Endodermal cell (in vitro differentiated cells): ENCODE results near the gene UGT2B7. TPM values are rescaled to one million over a fixed set of nuclear protein-coding genes. Genes with fewer than 3 reads are reported as not detected.

Source experiments
- DNase-seq: peaks from one replicate; pipeline ENCODE4 v3.0.0-alpha.2; 2017
- H3K27ac ChIP-seq: 2 replicates; pipeline ENCODE4 v1.5.1; 2013; ENCODE audit warnings: mild to moderate bottlenecking, low read depth, low read length, moderate library complexity
- H3K27me3 ChIP-seq: 2 replicates; pipeline ENCODE4 v1.6.1; 2013; ENCODE audit warnings: mild to moderate bottlenecking, low read length, moderate library complexity; ENCODE audit not compliant: insufficient read depth, control insufficient read depth, poor library complexity, severe bottlenecking
- H3K36me3 ChIP-seq: 2 replicates; pipeline ENCODE4 v1.7.0; 2013; ENCODE audit warnings: mild to moderate bottlenecking, low read length, moderate library complexity; ENCODE audit not compliant: control insufficient read depth, insufficient read depth
- H3K4me1 ChIP-seq: one replicate; pipeline ENCODE4 v1.7.0; 2013; ENCODE audit warnings: low read length; ENCODE audit not compliant: control insufficient read depth, insufficient read depth
- H3K4me3 ChIP-seq: 2 replicates; pipeline ENCODE4 v1.5.1; 2013; ENCODE audit warnings: mild to moderate bottlenecking, low read length, moderate library complexity
- H3K9ac ChIP-seq: 2 replicates; pipeline ENCODE4 v1.6.1; 2013; ENCODE audit warnings: mild to moderate bottlenecking, low read length, moderate library complexity; ENCODE audit not compliant: poor library complexity, severe bottlenecking; ENCODE audit errors: extremely low read depth
- H3K9me3 ChIP-seq: 2 replicates; pipeline ENCODE4 v1.6.1; 2013; ENCODE audit warnings: mild to moderate bottlenecking, low read length, moderate library complexity; ENCODE audit not compliant: control insufficient read depth
- H3K27ac Mint-ChIP-seq: 2 replicates; pipeline ENCODE4 v1.8.0; 2020; ENCODE audit warnings: mixed read lengths
- H3K27me3 Mint-ChIP-seq: 2 replicates; pipeline ENCODE4 v1.8.0; 2021; ENCODE audit warnings: mild to moderate bottlenecking, mixed read lengths; ENCODE audit not compliant: insufficient read depth
- H3K36me3 Mint-ChIP-seq: 2 replicates; pipeline ENCODE4 v1.8.0; 2020; ENCODE audit warnings: low read depth, mixed read lengths
- H3K4me1 Mint-ChIP-seq: 2 replicates; pipeline ENCODE4 v1.8.0; 2020; ENCODE audit warnings: mixed read lengths
- H3K4me3 Mint-ChIP-seq: 2 replicates; pipeline ENCODE4 v1.8.0; 2020; ENCODE audit warnings: mild to moderate bottlenecking, moderate library complexity, mixed read lengths
- H3K9me3 Mint-ChIP-seq: 2 replicates; pipeline ENCODE4 v1.8.0; 2020; ENCODE audit warnings: mild to moderate bottlenecking, mixed read lengths
- CTCF ChIP-seq: fragments of 200-600 bp; sonication (generic); conservative IDR thresholded peaks from 2 replicates; pipeline ENCODE4 v1.5.0; 2021; ENCODE audit warnings: antibody characterized with exemption, mild to moderate bottlenecking
- WGBS, 2 experiments: methylation state at CpG; one replicate each; pipeline versions ENCODE4 v1.1.5 to v1.1.7; 2013; ENCODE audit warnings: missing lambda C conversion rate in 2 of 2, mixed read lengths in 1 of 2; ENCODE audit not compliant: insufficient coverage in 1 of 2, insufficient read length in 1 of 2; 5-methylcytosine and 5-hydroxymethylcytosine counted together
- total RNA-seq, 2 donors: library from RNA; stranded (reverse); fragmentation: NEBNext Ultra II Directional in 1 of 2; extraction: Animal tissue kit (Norgen Biotek cat#: 25700) in 1 of 2; gene quantifications; 2 replicates in 1 of 2; 3 replicates in 1 of 2; pipeline ENCODE4 v1.2.1, GENCODE V29; 2021

UGT2B7 gene
- total RNA-seq, 2 donors from 2014 or later = not detected

GRCh38 chr4:69066945-69067344 lies 29.3 kb upstream of the UGT2B7 start:
- TF ChIP-seq CTCF = no peak
- H3K4me1 Mint-ChIP-seq = no peaks in the 10 kb centered on the region

GRCh38 chr4:69069085-69069484 lies 27.2 kb upstream of the UGT2B7 start:
- DNase-seq = no peak
- Histone ChIP-seq H3K9me3 (no peaks in the 10 kb centered on the region), H3K4me3 (no peak overlapping the region), H3K4me1 (no peaks in the 10 kb centered on the region), H3K9ac (no peak overlapping the region), H3K27ac (no peak overlapping the region), H3K36me3 (no peaks in the 10 kb centered on the region), H3K27me3 (no peaks in the 10 kb centered on the region)
- 55% methylated on average over 2 of the region's 2 CpGs; no CpG with 5 or more reads in 1 of the 2 experiments for WGBS, 2 experiments
- H3K4me1 Mint-ChIP-seq = no peaks in the 10 kb centered on the region
- no peaks in the 10 kb centered on the region for H3K9me3 Mint-ChIP-seq
- H3K36me3 Mint-ChIP-seq = no peaks in the 10 kb centered on the region
- no peak overlapping the region for H3K27ac Mint-ChIP-seq
- H3K4me3 Mint-ChIP-seq = no peak overlapping the region
- H3K27me3 Mint-ChIP-seq = no peaks in the 10 kb centered on the region
- no peak for TF ChIP-seq CTCF

More at GRCh38 chr4:69066945-69067344, 29.3 kb upstream of the UGT2B7 start:
- Mint-ChIP-seq H3K27ac (no peak overlapping the region), H3K27me3 (no peaks in the 10 kb centered on the region), H3K4me3 (no peak overlapping the region), H3K9me3 (no peaks in the 10 kb centered on the region), H3K36me3 (no peaks in the 10 kb centered on the region)
- no peaks in the 10 kb centered on the region for H3K36me3 ChIP-seq
- no peak for DNase-seq
- H3K27ac ChIP-seq = no peak overlapping the region
- H3K9ac ChIP-seq = no peak overlapping the region
- H3K4me1 ChIP-seq = no peaks in the 10 kb centered on the region
- no peaks in the 10 kb centered on the region for H3K27me3 ChIP-seq
- H3K4me3 ChIP-seq = no peak overlapping the region
- no peaks in the 10 kb centered on the region for H3K9me3 ChIP-seq

GRCh38 chr4:69070590-69070989 lies 25.7 kb upstream of the UGT2B7 start:
- no peak for DNase-seq
- no peak for TF ChIP-seq CTCF
- 70 to 75% methylated on average over 2 of the region's 2 CpGs for WGBS, 2 experiments
- Mint-ChIP-seq H3K4me3 (no peak overlapping the region), H3K36me3 (no peaks in the 10 kb centered on the region), H3K9me3 (no peaks in the 10 kb centered on the region), H3K4me1 (no peaks in the 10 kb centered on the region), H3K27me3 (no peaks in the 10 kb centered on the region), H3K27ac (no peak overlapping the region)
- no peaks in the 10 kb centered on the region for H3K4me1 ChIP-seq
- no peak overlapping the region for H3K9ac ChIP-seq
- H3K27me3 ChIP-seq = no peaks in the 10 kb centered on the region
- H3K27ac ChIP-seq = no peak overlapping the region
- H3K4me3 ChIP-seq = no peak overlapping the region
- H3K36me3 ChIP-seq = no peaks in the 10 kb centered on the region
- H3K9me3 ChIP-seq = no peaks in the 10 kb centered on the region
